Vagina (tissue), 2 donors: ENCODE results near the gene ZNF276. TPM values are rescaled to one million over a fixed set of nuclear protein-coding genes. Genes with fewer than 3 reads are reported as not detected.

Experiments
- DNase-seq, 2 donors: peaks; one replicate each; pipeline ENCODE4 v3.0.0-alpha.2; 2017; ENCODE audit errors: extremely low spot score in 2 of 2
- H3K27ac ChIP-seq: fragments of 200-600 bp; sonication (generic); one replicate; pipeline ENCODE4 v1.5.1; 2019
- H3K27me3 ChIP-seq: fragments of 200-600 bp; sonication (generic); one replicate; pipeline ENCODE4 v1.5.1; 2019
- H3K36me3 ChIP-seq, 2 donors: fragments of 200-600 bp; sonication (generic); one replicate each; pipeline ENCODE4 v1.5.1; 2017 to 2019
- H3K4me1 ChIP-seq: fragments of 200-600 bp; sonication (generic); one replicate; pipeline ENCODE4 v1.5.1; 2019
- H3K4me3 ChIP-seq, 2 donors: fragments of 200-600 bp; sonication (generic); 1 replicate in 1 of 2; 2 replicates in 1 of 2; pipeline ENCODE4 v1.5.1; 2016 to 2019
- H3K9me3 ChIP-seq: fragments of 200-600 bp; sonication (generic); one replicate; pipeline ENCODE4 v1.5.1; 2019
- POLR2A ChIP-seq, 2 donors: fragments of 450-650 bp; IDR thresholded peaks; one replicate each; pipeline ENCODE4 v1.6.1; 2017; ENCODE audit warnings: antibody characterized with exemption in 2 of 2, mild to moderate bottlenecking in 2 of 2, moderate library complexity in 2 of 2
- POLR2AphosphoS5 ChIP-seq, 2 donors: sonication (generic); formaldehyde crosslinking; IDR thresholded peaks; one replicate each; pipeline ENCODE4 v1.9.0; 2017; ENCODE audit warnings: antibody characterized with exemption in 2 of 2, mild to moderate bottlenecking in 2 of 2, low read depth in 1 of 2; ENCODE audit not compliant: insufficient read depth in 1 of 2
- intact Hi-C: fragments of 100-400 bp; cut with DNase I; formaldehyde crosslinking; loops from one replicate; pipeline ENCODE4 v1.15.1; 2023
- total RNA-seq: library from RNA; depleted of rRNA; stranded (reverse); fragments of >200 nt; gene quantifications from one replicate; pipeline ENCODE4 v1.2.3, GENCODE V29; 2016
- TF ChIP-seq, protein P1 (sequence below), 3 experiments: fragments of 450-650 bp in 2 of 3; fragments of 200-600 bp in 1 of 3; sonication (generic) in 1 of 3; IDR thresholded peaks; one replicate each; pipeline ENCODE4 v1.5.1; 2017 to 2019; ENCODE audit warnings: antibody characterized with exemption in 3 of 3, mild to moderate bottlenecking in 2 of 3, moderate library complexity in 2 of 3

The ZNF276 gene
- total RNA-seq, 1 donor from 2014 or later: 57.0 TPM

GRCh38 chr16:89709716-89710432, 11.5 kb upstream of the ZNF276 start:
- no peak for TF ChIP-seq POLR2AphosphoS5 (IDR thresholded peaks at IDR 0.05; ENCODE audit: insufficient read depth in 1 of 2, low read depth in 1 of 2)
- TF ChIP-seq, protein P1, sequence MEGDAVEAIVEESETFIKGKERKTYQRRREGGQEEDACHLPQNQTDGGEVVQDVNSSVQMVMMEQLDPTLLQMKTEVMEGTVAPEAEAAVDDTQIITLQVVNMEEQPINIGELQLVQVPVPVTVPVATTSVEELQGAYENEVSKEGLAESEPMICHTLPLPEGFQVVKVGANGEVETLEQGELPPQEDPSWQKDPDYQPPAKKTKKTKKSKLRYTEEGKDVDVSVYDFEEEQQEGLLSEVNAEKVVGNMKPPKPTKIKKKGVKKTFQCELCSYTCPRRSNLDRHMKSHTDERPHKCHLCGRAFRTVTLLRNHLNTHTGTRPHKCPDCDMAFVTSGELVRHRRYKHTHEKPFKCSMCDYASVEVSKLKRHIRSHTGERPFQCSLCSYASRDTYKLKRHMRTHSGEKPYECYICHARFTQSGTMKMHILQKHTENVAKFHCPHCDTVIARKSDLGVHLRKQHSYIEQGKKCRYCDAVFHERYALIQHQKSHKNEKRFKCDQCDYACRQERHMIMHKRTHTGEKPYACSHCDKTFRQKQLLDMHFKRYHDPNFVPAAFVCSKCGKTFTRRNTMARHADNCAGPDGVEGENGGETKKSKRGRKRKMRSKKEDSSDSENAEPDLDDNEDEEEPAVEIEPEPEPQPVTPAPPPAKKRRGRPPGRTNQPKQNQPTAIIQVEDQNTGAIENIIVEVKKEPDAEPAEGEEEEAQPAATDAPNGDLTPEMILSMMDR (IDR thresholded peaks at IDR 0.05): no peak
- no peak for TF ChIP-seq POLR2A (IDR thresholded peaks at IDR 0.05)
- H3K9me3 ChIP-seq: no peaks in the 10 kb centered on the region
- DNase-seq: no peak
- no peaks in the 10 kb centered on the region for H3K36me3 ChIP-seq
- H3K27ac ChIP-seq: no peak overlapping the region
- H3K4me3 ChIP-seq: no peak overlapping the region
- no peaks in the 10 kb centered on the region for H3K27me3 ChIP-seq
- H3K4me1 ChIP-seq: peaks cover 16% of the 10 kb centered on the region
- intact Hi-C loops: loop anchor here (10.0 kb wide), 1 partner anchor 155 kb away; no protein-coding TSS in a partner anchor

DNA sequence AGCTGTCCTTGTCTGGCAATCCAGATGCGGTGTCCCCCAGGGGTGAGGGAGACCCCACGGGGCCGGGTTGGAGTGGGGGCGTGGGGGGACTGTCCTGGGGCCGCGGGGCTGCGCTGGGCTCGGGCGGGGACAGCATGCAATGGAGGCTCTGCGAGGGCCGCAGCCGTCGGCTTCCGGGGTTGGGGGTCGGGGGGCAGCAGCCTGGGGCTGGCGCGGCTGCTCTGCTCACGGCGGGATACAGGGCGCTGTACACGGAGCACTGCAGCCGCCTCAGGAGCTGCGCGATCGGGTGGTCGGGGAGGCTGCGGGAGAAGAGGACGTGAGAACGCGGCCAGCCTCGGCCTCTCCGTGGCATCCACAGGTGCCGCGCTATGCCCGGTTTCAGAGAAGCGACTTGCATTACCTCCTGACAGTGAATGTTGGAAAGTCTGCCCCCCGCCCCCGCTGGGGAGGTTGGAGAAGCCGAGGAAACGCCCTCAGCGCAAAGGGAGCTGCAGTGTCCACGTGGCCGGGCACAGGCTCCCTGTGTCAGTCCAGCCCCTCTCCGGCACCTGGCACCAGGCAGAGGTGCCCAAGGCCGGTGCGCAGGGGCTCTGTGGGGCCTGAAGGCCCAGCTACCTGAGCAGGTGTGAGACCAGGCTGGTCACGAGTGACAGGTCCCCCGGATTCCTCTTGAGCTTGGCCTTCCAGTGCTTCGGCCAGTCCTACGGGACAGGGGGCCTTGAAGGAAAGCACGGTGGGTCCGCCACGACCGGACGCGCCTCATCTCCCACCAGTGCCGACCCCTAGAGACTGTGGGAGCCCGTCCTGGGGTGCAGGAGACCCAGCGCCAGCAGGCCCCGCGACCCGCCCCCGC, 10.4 kb upstream of the ZNF276 start:
- Histone ChIP-seq H3K27me3 (no peaks in the 10 kb centered on the region), H3K9me3 (no peaks in the 10 kb centered on the region), H3K4me3 (no peak overlapping the region), H3K4me1 (peaks cover 16% of the 10 kb centered on the region), H3K36me3 (no peaks in the 10 kb centered on the region), H3K27ac (no peak overlapping the region)
- DNase-seq: no peak
- no peak for TF ChIP-seq POLR2AphosphoS5 (IDR thresholded peaks at IDR 0.05; ENCODE audit: insufficient read depth in 1 of 2, low read depth in 1 of 2)
- TF ChIP-seq, protein P1 (IDR thresholded peaks at IDR 0.05): no peak
- TF ChIP-seq POLR2A (IDR thresholded peaks at IDR 0.05): no peak
- intact Hi-C loops: no loop called here

GRCh38 chr16:89711601-89712273, 9.6 kb upstream of the ZNF276 start:
- no peak overlapping the region for H3K27ac ChIP-seq
- H3K27me3 ChIP-seq: no peaks in the 10 kb centered on the region
- H3K9me3 ChIP-seq: no peaks in the 10 kb centered on the region
- H3K4me3 ChIP-seq: peak overlapping the region; percentile 5 to 35
- peaks cover 11% of the 10 kb centered on the region for H3K4me1 ChIP-seq
- intact Hi-C loops: no loop called here
- TF ChIP-seq, protein P1 (IDR thresholded peaks at IDR 0.05): no peak
- TF ChIP-seq POLR2A (IDR thresholded peaks at IDR 0.05) (no peak), POLR2AphosphoS5 (IDR thresholded peaks at IDR 0.05; ENCODE audit: insufficient read depth in 1 of 2, low read depth in 1 of 2) (no peak)
- H3K36me3 ChIP-seq: no peaks in the 10 kb centered on the region
- no peak for DNase-seq

GRCh38 chr16:89712274-89712781, 9.0 kb upstream of the ZNF276 start:
- Histone ChIP-seq H3K27ac (no peak overlapping the region), H3K4me1 (peaks cover 11% of the 10 kb centered on the region), H3K9me3 (no peaks in the 10 kb centered on the region), H3K4me3 (peak overlapping the region; percentile 5 to 35), H3K36me3 (no peaks in the 10 kb centered on the region), H3K27me3 (no peaks in the 10 kb centered on the region)
- intact Hi-C loops: no loop called here
- TF ChIP-seq POLR2AphosphoS5 (IDR thresholded peaks at IDR 0.05; ENCODE audit: insufficient read depth in 1 of 2, low read depth in 1 of 2): no peak
- TF ChIP-seq, protein P1 (IDR thresholded peaks at IDR 0.05): no peak
- DNase-seq: no peak
